ENCODE results near the gene SLC29A2.

- TF ChIP-seq POLR2A (IDR thresholded peaks at IDR 0.05) (no peak), CTCF (IDR thresholded peaks at IDR 0.05) (no peak)
These were observed 38.6 kb upstream of the SLC29A2 start for GRCh38 chr11:66410191-66410590.
